Lower lobe of right lung (tissue), 2 donors: ENCODE data around the gene ANKRD33B. TPM values are rescaled to one million over a fixed set of nuclear protein-coding genes. Genes with fewer than 3 reads are reported as not detected.

Experiments
- ATAC-seq, 2 donors: fragments of 200-7000 bp; cut with Tn5 transposase; one replicate each; pipeline ENCODE4 v1.9.1; 2020 to 2022; ENCODE audit warnings: mild to moderate bottlenecking in 2 of 2, moderate library complexity in 2 of 2
- DNase-seq: peaks from one replicate; pipeline ENCODE4 v3.0.0-alpha.2; 2020
- H3K27ac ChIP-seq: fragments of 200-600 bp; one replicate; pipeline ENCODE4 v1.8.0; 2022
- H3K27me3 ChIP-seq: fragments of 200-600 bp; one replicate; pipeline ENCODE4 v1.8.0; 2022; ENCODE audit warnings: low read depth
- H3K36me3 ChIP-seq: fragments of 200-600 bp; one replicate; pipeline ENCODE4 v1.8.0; 2022; ENCODE audit warnings: mild to moderate bottlenecking
- H3K4me1 ChIP-seq: fragments of 200-600 bp; one replicate; pipeline ENCODE4 v1.8.0; 2022
- H3K4me3 ChIP-seq: fragments of 200-600 bp; one replicate; pipeline ENCODE4 v1.8.0; 2022; ENCODE audit warnings: mild to moderate bottlenecking
- H3K9me3 ChIP-seq: fragments of 200-600 bp; one replicate; pipeline ENCODE4 v1.8.0; 2022
- intact Hi-C: fragments of 100-400 bp; cut with DNase I; formaldehyde crosslinking; loops from one replicate; pipeline ENCODE4 v1.11.0; 2022
- total RNA-seq: library from RNA; stranded (reverse); fragmentation: NEBNext Ultra II Directional; extraction: Animal tissue kit (Norgen Biotek cat#: 25700); gene quantifications from one replicate; pipeline ENCODE4 v1.2.1, GENCODE V29; 2021
- TF ChIP-seq, protein P1 (sequence below): fragments of 200-600 bp; IDR thresholded peaks from one replicate; pipeline ENCODE4 v1.8.0; 2022; ENCODE audit warnings: antibody characterized with exemption, mild to moderate bottlenecking
- donor health status: DM: no; HTN: yes; CAD: no; lungs with severe emphysema.

ANKRD33B gene
- total RNA-seq, 1 donor from 2014 or later: 5.8 TPM

GRCh38 chr5:10622810-10623209 lies 58.9 kb downstream of the ANKRD33B start:
- intact Hi-C loops: no loop called here

GRCh38 chr5:10623305-10623910 lies 59.5 kb downstream of the ANKRD33B start:
- intact Hi-C loops: no loop called here
- ATAC-seq (no peak), DNase-seq (no peak)
- H3K4me3 ChIP-seq: no peak overlapping the region
- no peak overlapping the region for H3K27ac ChIP-seq
- TF ChIP-seq, protein P1, sequence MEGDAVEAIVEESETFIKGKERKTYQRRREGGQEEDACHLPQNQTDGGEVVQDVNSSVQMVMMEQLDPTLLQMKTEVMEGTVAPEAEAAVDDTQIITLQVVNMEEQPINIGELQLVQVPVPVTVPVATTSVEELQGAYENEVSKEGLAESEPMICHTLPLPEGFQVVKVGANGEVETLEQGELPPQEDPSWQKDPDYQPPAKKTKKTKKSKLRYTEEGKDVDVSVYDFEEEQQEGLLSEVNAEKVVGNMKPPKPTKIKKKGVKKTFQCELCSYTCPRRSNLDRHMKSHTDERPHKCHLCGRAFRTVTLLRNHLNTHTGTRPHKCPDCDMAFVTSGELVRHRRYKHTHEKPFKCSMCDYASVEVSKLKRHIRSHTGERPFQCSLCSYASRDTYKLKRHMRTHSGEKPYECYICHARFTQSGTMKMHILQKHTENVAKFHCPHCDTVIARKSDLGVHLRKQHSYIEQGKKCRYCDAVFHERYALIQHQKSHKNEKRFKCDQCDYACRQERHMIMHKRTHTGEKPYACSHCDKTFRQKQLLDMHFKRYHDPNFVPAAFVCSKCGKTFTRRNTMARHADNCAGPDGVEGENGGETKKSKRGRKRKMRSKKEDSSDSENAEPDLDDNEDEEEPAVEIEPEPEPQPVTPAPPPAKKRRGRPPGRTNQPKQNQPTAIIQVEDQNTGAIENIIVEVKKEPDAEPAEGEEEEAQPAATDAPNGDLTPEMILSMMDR: no peak
- no peaks in the 10 kb centered on the region for H3K36me3 ChIP-seq
- H3K9me3 ChIP-seq: no peaks in the 10 kb centered on the region
- H3K27me3 ChIP-seq: no peaks in the 10 kb centered on the region
- peaks cover 21% of the 10 kb centered on the region for H3K4me1 ChIP-seq

More at GRCh38 chr5:10622810-10623209, 58.9 kb downstream of the ANKRD33B start:
- Histone ChIP-seq H3K9me3 (no peaks in the 10 kb centered on the region), H3K36me3 (no peaks in the 10 kb centered on the region), H3K4me1 (peaks cover 15% of the 10 kb centered on the region), H3K27ac (no peak overlapping the region), H3K4me3 (no peak overlapping the region), H3K27me3 (no peaks in the 10 kb centered on the region)
- DNase-seq (no peak), ATAC-seq (no peak)
- TF ChIP-seq, protein P1: no peak

DNA sequence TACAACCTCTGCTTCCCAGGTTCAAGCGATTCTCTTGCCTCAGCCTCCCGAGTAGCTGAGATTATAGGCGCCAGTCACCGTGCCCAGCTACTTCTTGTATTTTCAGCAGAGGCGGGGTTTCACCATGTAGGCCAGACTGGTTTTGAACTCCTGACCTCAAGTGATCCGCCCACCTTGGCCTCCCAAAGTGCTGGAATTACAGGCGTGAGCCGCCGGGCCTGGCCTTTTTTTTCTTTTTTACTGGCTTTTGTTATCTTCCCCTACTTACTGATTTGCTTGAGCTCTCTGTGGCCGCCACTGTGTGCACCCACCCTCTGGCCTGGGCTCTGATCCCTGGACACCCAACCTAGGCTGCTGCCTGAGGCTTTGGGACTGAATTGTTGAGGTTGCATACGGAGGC lies 60.3 kb downstream of the ANKRD33B start:
- ATAC-seq: no peak
- no peaks in the 10 kb centered on the region for H3K27me3 ChIP-seq
- no peak overlapping the region for H3K27ac ChIP-seq
- no peaks in the 10 kb centered on the region for H3K9me3 ChIP-seq
- TF ChIP-seq, protein P1: no peak
- DNase-seq: no peak
- H3K36me3 ChIP-seq: no peaks in the 10 kb centered on the region
- intact Hi-C loops: no loop called here
- H3K4me1 ChIP-seq: peaks cover 21% of the 10 kb centered on the region
- no peak overlapping the region for H3K4me3 ChIP-seq

GRCh38 chr5:10624679-10625078 lies 60.8 kb downstream of the ANKRD33B start:
- no peaks in the 10 kb centered on the region for H3K36me3 ChIP-seq
- H3K27me3 ChIP-seq: no peaks in the 10 kb centered on the region
- peaks cover 21% of the 10 kb centered on the region for H3K4me1 ChIP-seq
- ATAC-seq: no peak
- no peaks in the 10 kb centered on the region for H3K9me3 ChIP-seq
- H3K4me3 ChIP-seq: no peak overlapping the region
- H3K27ac ChIP-seq: no peak overlapping the region
- no peak for DNase-seq
- TF ChIP-seq, protein P1: no peak
- intact Hi-C loops: loop anchor here (5.0 kb wide), 1 partner anchor 172 kb away; no protein-coding TSS in a partner anchor

DNA sequence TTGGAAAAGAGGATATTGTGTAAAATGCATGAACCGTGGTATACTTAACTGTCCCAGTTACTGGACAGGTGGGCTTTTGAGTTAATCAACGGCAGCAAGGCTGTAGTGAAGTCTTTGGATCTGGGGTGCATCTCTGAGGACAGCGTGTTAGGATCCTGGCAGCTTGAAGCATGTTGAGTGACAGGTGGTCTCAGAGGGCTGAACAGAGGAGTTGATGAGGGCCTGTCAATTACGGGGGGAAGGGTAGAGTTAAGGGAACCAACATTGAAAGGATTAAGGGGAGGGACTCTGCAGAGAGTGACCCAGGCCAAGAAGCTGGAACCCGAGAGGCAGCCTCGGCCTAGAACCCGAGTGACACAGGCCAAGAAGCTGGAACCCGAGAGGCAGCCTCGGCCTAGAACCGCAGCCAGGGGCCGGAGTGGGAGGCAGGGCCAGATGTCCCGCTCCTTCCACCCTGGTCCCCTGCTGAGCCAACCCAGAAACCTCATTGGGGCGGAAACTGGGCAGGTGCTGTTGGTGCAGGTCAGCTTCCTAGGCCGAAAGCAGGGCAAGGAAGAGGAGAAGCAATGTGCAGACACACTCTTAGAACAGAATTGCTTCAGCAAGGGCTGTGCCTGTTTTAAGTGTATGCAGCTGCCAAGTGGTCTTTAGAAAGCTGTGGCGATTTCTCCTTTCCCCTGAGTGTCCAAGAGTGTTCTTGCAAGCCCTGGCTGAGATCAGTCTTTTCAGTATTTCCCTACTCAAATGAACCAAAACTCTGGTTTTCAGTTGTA lies 62.0 kb downstream of the ANKRD33B start:
- TF ChIP-seq, protein P1: no peak

More for the DNA sequence above, 62.0 kb downstream of the ANKRD33B start:
- Histone ChIP-seq H3K4me1 (peaks cover 21% of the 10 kb centered on the region), H3K36me3 (no peaks in the 10 kb centered on the region), H3K4me3 (no peak overlapping the region), H3K9me3 (no peaks in the 10 kb centered on the region), H3K27me3 (no peaks in the 10 kb centered on the region), H3K27ac (no peak overlapping the region)
- intact Hi-C loops: loop anchor here (5.0 kb wide), 1 partner anchor 174 kb away; no protein-coding TSS in a partner anchor
- DNase-seq: no peak
- no peak for ATAC-seq
